GM10248 (cell line): ENCODE results near the gene NRXN2.
"Not testable (repeated sequence)": the region's sequence is repeated elsewhere in the genome, so short reads cannot be mapped to it uniquely, and the experiment has no call there.

Source experiments
- CTCF ChIA-PET: fragments of 300-600 bp; sonication (Branson Sonifier 250); formaldehyde crosslinking; extraction: SDS; loops from one replicate; lab custom pipeline; 2021; ENCODE audit warnings: antibody characterized with exemption; lab: Yijun Ruan, JAX
- POLR2A ChIA-PET: fragments of 350-650 bp; sonication (Branson Sonifier 250); formaldehyde crosslinking; extraction: SDS; loops from one replicate; lab custom pipeline; 2020; ENCODE audit warnings: antibody characterized with exemption; lab: Yijun Ruan, JAX
- DNase-seq: peaks from one replicate; pipeline ENCODE4 v3.0.0; 2012; ENCODE audit errors: extremely low spot score
- TF ChIP-seq, protein P1 (sequence below): IDR thresholded peaks from 2 replicates; pipeline ENCODE4 v1.5.1; 2012; ENCODE audit warnings: mild to moderate bottlenecking, low read depth; ENCODE audit errors: extremely low read depth, missing control alignments, control extremely low read depth

Gene NRXN2

DNA sequence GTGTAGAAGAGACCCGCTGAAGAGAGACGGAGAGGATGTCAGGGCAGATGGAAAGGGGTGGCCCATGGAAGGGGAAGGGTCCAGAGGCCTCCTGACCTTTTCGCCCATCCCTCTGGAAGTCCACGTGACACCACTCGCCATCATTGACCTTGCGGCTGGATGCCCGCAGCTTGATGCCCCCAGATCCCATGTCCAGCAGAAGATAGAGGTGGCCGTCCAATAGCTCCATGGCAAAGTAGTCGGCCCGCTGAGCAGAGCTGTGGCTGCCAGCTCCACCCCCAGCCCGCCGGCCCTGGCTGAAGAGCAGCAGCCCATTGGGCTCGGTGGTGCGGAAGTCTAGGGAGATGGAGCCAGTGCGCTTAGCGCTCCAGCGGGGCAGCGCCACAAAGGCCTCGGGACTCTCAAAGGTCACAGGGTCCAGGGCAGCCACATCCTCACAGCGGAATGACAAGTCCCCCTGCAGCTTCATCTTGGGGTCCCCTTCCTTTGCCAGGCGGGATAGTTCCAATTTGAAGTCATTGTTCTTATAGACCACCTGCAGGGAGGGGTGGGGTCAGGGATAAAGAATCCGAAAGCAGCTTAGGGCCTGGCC, 55.7 kb downstream of the NRXN2 start:
- TF ChIP-seq, protein P1, sequence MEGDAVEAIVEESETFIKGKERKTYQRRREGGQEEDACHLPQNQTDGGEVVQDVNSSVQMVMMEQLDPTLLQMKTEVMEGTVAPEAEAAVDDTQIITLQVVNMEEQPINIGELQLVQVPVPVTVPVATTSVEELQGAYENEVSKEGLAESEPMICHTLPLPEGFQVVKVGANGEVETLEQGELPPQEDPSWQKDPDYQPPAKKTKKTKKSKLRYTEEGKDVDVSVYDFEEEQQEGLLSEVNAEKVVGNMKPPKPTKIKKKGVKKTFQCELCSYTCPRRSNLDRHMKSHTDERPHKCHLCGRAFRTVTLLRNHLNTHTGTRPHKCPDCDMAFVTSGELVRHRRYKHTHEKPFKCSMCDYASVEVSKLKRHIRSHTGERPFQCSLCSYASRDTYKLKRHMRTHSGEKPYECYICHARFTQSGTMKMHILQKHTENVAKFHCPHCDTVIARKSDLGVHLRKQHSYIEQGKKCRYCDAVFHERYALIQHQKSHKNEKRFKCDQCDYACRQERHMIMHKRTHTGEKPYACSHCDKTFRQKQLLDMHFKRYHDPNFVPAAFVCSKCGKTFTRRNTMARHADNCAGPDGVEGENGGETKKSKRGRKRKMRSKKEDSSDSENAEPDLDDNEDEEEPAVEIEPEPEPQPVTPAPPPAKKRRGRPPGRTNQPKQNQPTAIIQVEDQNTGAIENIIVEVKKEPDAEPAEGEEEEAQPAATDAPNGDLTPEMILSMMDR, result no peak
- CTCF ChIA-PET, result interaction anchor here (1.4 to 2.1 kb wide), 3 partner anchors 12 to 21 kb away, joined by 4 to 8 read pairs (median 6); no protein-coding TSS in a partner anchor
- no peak for DNase-seq
- POLR2A ChIA-PET, result no interaction called here

DNA sequence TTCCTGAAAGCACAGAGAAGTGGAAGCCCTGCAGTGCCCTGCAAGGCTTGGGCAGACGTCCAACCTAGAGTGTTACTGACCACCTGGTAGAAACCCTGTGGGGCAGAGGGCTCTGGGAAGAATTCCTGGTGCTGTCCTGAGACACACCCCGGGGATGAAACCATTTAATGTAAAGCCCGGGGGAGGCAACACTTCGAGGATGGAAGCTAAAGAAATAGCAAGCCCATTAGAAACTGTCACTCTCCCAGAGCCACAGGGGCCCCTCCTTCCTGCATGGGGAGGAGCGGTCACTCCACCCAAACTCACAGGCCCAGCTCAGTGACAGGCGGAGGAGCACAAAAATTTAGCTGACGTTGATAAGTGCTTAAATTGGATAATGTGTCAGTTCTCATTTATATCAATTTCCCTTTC, 57.6 kb downstream of the NRXN2 start:
- CTCF ChIA-PET, result interaction anchor here (1.6 kb wide), 1 partner anchor 13 kb away, joined by 7 read pairs; no protein-coding TSS in a partner anchor
- no peak for DNase-seq
- TF ChIP-seq, protein P1, result no peak
- POLR2A ChIA-PET, result no interaction called here

DNA sequence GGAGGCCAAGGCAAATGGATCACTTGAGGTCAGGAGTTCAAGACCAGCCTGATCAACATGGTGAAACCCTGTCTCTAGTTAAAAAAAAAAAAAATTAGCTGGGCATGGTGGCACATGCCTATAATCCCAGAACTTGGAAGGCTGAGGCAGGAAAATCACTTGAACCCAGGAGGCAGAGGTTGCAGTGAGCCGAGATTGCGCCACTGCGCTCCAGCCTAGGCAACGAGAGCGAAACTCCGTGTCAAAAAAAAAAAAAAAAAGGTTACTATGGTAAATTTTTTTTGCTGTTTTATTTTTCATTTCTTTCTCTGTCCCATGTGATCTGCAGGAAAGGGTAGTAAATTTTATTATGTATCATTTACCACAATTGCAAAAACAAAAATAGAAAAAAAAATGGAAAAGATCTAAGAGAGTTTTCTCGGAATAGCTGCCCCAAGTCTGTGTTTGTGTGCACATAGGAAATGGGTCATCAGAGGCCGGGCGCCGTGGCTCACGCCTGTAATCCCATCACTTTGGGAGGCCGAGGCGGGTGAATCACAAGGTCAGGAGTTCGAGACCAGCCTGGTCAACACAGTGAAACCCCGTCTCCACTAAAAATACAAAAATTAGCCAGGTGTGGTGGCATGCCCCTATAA, 58.6 kb downstream of the NRXN2 start:
- CTCF ChIA-PET, DNase-seq, POLR2A ChIA-PET: not testable (repeated sequence)

DNA sequence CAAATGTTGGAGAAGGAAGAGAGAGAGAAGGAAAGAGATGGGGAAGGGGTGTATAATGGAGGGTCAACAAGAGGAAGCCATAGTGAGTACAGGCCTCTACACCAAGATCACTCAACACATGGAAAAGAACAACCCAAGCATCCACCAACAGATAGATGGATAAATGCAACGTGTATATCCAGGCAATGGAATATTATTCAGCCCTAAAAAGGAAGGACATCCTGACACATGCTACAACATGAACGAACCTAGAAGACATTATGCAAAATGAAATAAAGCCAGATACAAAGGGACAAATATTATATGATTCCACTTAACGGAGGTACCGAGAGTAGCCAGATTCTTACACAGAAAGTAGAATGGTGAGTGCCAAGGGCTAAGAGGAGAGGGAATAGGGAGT, 59.3 kb downstream of the NRXN2 start:
- TF ChIP-seq, protein P1, result no peak
- DNase-seq, result no peak
- POLR2A ChIA-PET, result no interaction called here
- CTCF ChIA-PET, result no interaction called here

DNA sequence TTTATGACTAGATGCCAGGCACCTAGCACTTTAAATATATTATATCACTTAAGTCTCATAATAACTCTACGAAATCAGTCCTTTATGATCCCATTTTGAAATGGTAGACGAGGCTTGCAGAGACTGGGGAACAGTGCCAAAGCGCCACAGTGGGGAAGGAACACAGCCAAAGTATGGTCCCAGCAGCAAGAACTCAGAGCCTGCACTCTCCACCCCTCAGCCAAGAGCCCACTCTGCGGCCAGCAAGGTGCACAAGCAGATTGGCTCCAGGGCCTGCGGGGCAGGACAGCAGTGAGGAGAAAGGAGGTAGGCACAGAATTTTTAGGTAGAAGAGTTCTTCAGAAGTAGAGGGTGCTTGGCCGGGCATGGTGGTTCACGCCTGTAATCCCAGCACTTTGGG, 61.4 kb downstream of the NRXN2 start:
- CTCF ChIA-PET, result interaction anchor here (0.9 to 3.0 kb wide), 2 partner anchors 8 to 13 kb away, joined by 3 to 9 read pairs; no protein-coding TSS in a partner anchor
- DNase-seq, result no peak
- POLR2A ChIA-PET, result no interaction called here
- TF ChIP-seq, protein P1, result no peak

DNA sequence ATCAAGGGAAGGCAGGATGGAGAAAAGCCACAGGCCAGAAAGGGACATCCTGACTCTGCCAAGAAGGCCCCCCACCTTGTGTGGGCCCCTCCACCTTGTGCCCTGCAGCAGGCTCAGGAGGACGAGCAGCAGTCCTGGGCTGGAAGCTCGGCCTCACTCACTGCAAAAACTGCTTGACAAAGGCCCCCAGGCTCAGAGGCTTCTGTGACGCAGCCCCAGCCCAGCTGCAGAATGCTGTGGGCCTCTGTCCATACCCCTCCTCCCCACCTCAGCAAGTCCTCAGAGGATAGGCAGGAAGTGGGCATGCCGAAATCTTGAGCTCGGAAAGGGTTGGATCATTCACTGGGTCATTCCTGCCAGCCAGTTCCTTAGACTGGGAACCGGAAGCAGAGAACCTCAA, 61.9 kb downstream of the NRXN2 start:
- ChIA-PET POLR2A (no interaction called here), CTCF (interaction anchor here (0.9 to 3.0 kb wide), 2 partner anchors 9 to 14 kb away, joined by 3 to 9 read pairs; no protein-coding TSS in a partner anchor)
- no peak for DNase-seq
- TF ChIP-seq, protein P1, result no peak

DNA sequence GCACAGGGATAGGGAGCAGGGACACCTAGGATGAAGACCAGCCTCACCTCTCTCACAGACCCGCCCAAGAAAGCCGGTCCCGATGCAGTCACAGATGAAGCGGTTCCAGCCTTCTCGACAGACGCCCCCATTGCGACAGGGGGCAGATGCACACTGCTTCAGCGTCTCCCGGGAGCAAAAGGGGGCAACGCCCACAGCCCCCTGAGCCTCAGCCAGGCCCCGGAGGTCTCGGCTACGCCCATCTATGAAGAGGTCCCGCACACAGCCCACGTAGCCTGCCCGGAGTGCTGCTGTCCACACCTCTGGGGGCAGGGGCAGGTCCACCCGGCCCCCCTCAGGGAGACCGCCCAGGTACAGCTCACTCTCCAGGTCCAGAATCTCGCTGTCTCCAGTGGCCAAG, 62.3 kb downstream of the NRXN2 start:
- no peak for DNase-seq
- TF ChIP-seq, protein P1, result no peak
- ChIA-PET CTCF (interaction anchor here (2.6 to 3.0 kb wide), 2 partner anchors 14 to 28 kb away, joined by 9 read pairs; no protein-coding TSS in a partner anchor), POLR2A (no interaction called here)
